ENCODE data around the gene FGGY. TPM values are rescaled to one million over a fixed set of nuclear protein-coding genes. Genes with fewer than 3 reads are reported as not detected.

Gene FGGY
- total RNA-seq, 2 experiments from 2014 or later = 11.9 to 13.6 TPM

- no peaks in the 10 kb centered on the region for H3K27me3 Mint-ChIP-seq
- H3K36me3 Mint-ChIP-seq (ENCODE audit: low read depth) = peaks cover 8% of the 10 kb centered on the region
- CTCF ChIA-PET = no interaction called here
- intact Hi-C loops (cut with micrococcal nuclease) = no loop called here
- ATAC-seq = no peak
- H3K9me3 Mint-ChIP-seq = peaks cover 2% of the 10 kb centered on the region
- H3K27ac Mint-ChIP-seq = no peak overlapping the region
- no peak for TF ChIP-seq CTCF (IDR thresholded peaks at IDR 0.05)
- POLR2A ChIA-PET = no interaction called here
- no peak for DNase-seq
- no peak overlapping the region for H3K4me3 Mint-ChIP-seq
- peaks cover 21% of the 10 kb centered on the region for H3K4me1 Mint-ChIP-seq (ENCODE audit: low read depth)
Observed at GRCh38 chr1:59480188-59480888, 183.4 kb downstream of the FGGY start.

GRCh38 chr1:59481881-59482505, 185.1 kb downstream of the FGGY start:
- ATAC-seq (no peak), DNase-seq (no peak)
- H3K27me3 Mint-ChIP-seq = no peaks in the 10 kb centered on the region
- H3K4me3 Mint-ChIP-seq = no peak overlapping the region
- no peak overlapping the region for H3K27ac Mint-ChIP-seq
- intact Hi-C loops (cut with micrococcal nuclease) = no loop called here
- peaks cover under 1% of the 10 kb centered on the region for H3K9me3 Mint-ChIP-seq
- H3K4me1 Mint-ChIP-seq (ENCODE audit: low read depth) = peaks cover 8% of the 10 kb centered on the region
- ChIA-PET CTCF (no interaction called here), POLR2A (no interaction called here)
- TF ChIP-seq CTCF (IDR thresholded peaks at IDR 0.05) = no peak
- peaks cover 2% of the 10 kb centered on the region for H3K36me3 Mint-ChIP-seq (ENCODE audit: low read depth)

GRCh38 chr1:59482986-59483385, 186.1 kb downstream of the FGGY start:
- POLR2A ChIA-PET = no interaction called here
- CTCF ChIA-PET = no interaction called here
- Mint-ChIP-seq H3K4me3 (no peak overlapping the region), H3K27me3 (no peaks in the 10 kb centered on the region), H3K27ac (no peak overlapping the region), H3K9me3 (no peaks in the 10 kb centered on the region), H3K4me1 (ENCODE audit: low read depth) (no peaks in the 10 kb centered on the region), H3K36me3 (ENCODE audit: low read depth) (no peaks in the 10 kb centered on the region)
- DNase-seq = no peak
- intact Hi-C loops (cut with micrococcal nuclease) = no loop called here
- no peak for ATAC-seq
- TF ChIP-seq CTCF (IDR thresholded peaks at IDR 0.05) = no peak

- DNase-seq (no peak), ATAC-seq (no peak)
- TF ChIP-seq CTCF (IDR thresholded peaks at IDR 0.05) = no peak
- Mint-ChIP-seq H3K9me3 (no peaks in the 10 kb centered on the region), H3K27ac (no peak overlapping the region), H3K4me1 (ENCODE audit: low read depth) (no peaks in the 10 kb centered on the region), H3K27me3 (no peaks in the 10 kb centered on the region), H3K4me3 (no peak overlapping the region), H3K36me3 (ENCODE audit: low read depth) (no peaks in the 10 kb centered on the region)
- ChIA-PET CTCF (no interaction called here), POLR2A (no interaction called here)
- intact Hi-C loops (cut with micrococcal nuclease) = no loop called here
Observed at GRCh38 chr1:59484096-59484495, 187.2 kb downstream of the FGGY start.

- Mint-ChIP-seq H3K4me1 (ENCODE audit: low read depth) (no peaks in the 10 kb centered on the region), H3K27me3 (no peaks in the 10 kb centered on the region), H3K4me3 (no peak overlapping the region), H3K36me3 (ENCODE audit: low read depth) (no peaks in the 10 kb centered on the region), H3K9me3 (no peaks in the 10 kb centered on the region), H3K27ac (no peak overlapping the region)
- DNase-seq (no peak), ATAC-seq (no peak)
- intact Hi-C loops (cut with micrococcal nuclease) = no loop called here
- ChIA-PET POLR2A (no interaction called here), CTCF (no interaction called here)
- no peak for TF ChIP-seq CTCF (IDR thresholded peaks at IDR 0.05)
Observed at GRCh38 chr1:59485171-59485570, 188.3 kb downstream of the FGGY start.
